OCI-LY3 (cell line): ENCODE measurements around the gene FAM120C.

Experiments
- CTCF ChIP-seq: fragments of 200-600, 300-600 bp; sonication (generic); IDR thresholded peaks from 2 replicates; pipeline ENCODE4 v1.5.1; 2014; ENCODE audit warnings: antibody characterized with exemption, low read length, low read depth
- EZH2phosphoT487 ChIP-seq: fragments of 200-600 bp; shearing (Covaris generic); IDR thresholded peaks from 2 replicates; pipeline ENCODE4 v1.6.1; 2018; ENCODE audit warnings: antibody characterized with exemption, mixed run types, low read depth

- TF ChIP-seq CTCF = no peak
- TF ChIP-seq EZH2phosphoT487 = no peak
Measured at GRCh38 chrX:54024350-54024749, 158.7 kb downstream of the FAM120C start.
